Uterus (tissue), 2 donors: ENCODE measurements around the gene NR2F1-AS1.

Source experiments
- CTCF ChIP-seq, 4 experiments: fragments of 200-600 bp in 2 of 4; fragments of 450-650 bp in 2 of 4; sonication (generic) in 2 of 4; IDR thresholded peaks; one replicate each; pipeline ENCODE4 v1.5.1; 2016 to 2019; ENCODE audit warnings: antibody characterized with exemption in 4 of 4, mild to moderate bottlenecking in 2 of 4, moderate library complexity in 1 of 4
- POLR2A ChIP-seq, 2 donors: fragments of 450-650 bp; IDR thresholded peaks; one replicate each; pipeline ENCODE4 v1.6.1; 2016; ENCODE audit warnings: antibody characterized with exemption in 2 of 2, mild to moderate bottlenecking in 1 of 2, moderate library complexity in 1 of 2

DNA sequence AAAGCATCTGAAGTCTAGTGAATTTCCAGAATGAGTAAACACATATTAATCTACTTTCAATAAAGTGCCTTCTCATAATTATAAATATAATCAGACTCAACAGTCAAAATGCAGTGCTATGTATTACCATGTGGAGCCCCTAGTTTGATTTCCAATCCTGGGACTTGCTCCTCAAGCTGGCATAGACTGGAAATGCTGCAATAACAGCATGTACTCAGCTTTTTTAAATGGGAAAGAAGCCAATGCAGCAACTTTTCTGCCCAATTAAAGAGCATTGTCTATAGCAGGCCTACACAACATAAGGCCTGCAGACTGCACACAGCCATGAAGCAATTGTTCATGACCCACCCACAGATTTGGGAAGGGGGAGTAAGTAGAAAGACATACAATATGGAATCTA lies 103.2 kb downstream of the NR2F1-AS1 start:
- TF ChIP-seq POLR2A (IDR thresholded peaks at IDR 0.05) (no peak), CTCF (IDR thresholded peaks at IDR 0.05) (no peak)
